HepG2 (cell line): ENCODE data around the gene LDLR. TPM values are rescaled to one million over a fixed set of nuclear protein-coding genes. Genes with fewer than 3 reads are reported as not detected.

ENCODE experiments used
- HNF1B ChIP-seq: sonication (generic); formaldehyde crosslinking; IDR thresholded peaks from 2 replicates; pipeline ENCODE4 v1.5.1; 2020; ENCODE audit warnings: mild to moderate bottlenecking, moderate library complexity, missing genetic modification reagents
- HOXA7 ChIP-seq: sonication (generic); formaldehyde crosslinking; IDR thresholded peaks from 2 replicates; pipeline ENCODE4 v1.8.1; 2022; ENCODE audit warnings: mild to moderate bottlenecking, missing genetic modification reagents, moderate library complexity
- MATR3 ChIP-seq: sonication (generic); formaldehyde crosslinking; IDR thresholded peaks from 2 replicates; pipeline ENCODE4 v1.4.0; 2020; ENCODE audit warnings: missing genetic modification reagents
- NONO ChIP-seq, 2 experiments: fragments of 450-650 bp in 1 of 2; sonication (generic) in 1 of 2; formaldehyde crosslinking in 1 of 2; IDR thresholded peaks in 1 of 2; conservative IDR thresholded peaks in 1 of 2; 2 replicates each; pipeline versions ENCODE4 v1.6.1 to v1.8.0; 2017 to 2022; ENCODE audit warnings: mild to moderate bottlenecking in 1 of 2, missing genetic modification reagents in 1 of 2, moderate library complexity in 1 of 2
- POLR2A ChIP-seq, 2 experiments: IDR thresholded peaks; 2 replicates each; pipeline ENCODE4 v1.6.1; 2011; ENCODE audit warnings: low read depth in 2 of 2, low read length in 2 of 2, mild to moderate bottlenecking in 1 of 2, moderate library complexity in 1 of 2; ENCODE audit not compliant: insufficient read depth in 1 of 2
- RFXANK ChIP-seq: IDR thresholded peaks from 2 replicates; pipeline ENCODE4 v1.6.1; 2016
- STAG1 ChIP-seq: sonication (generic); formaldehyde crosslinking; IDR thresholded peaks from 2 replicates; pipeline ENCODE4 v1.4.0; 2020; ENCODE audit warnings: missing genetic modification reagents
- TBX3 ChIP-seq: fragments of 450-650 bp; IDR thresholded peaks from 2 replicates; pipeline ENCODE4 v1.6.1; 2017; ENCODE audit warnings: antibody characterized with exemption, mild to moderate bottlenecking, inconsistent platforms, borderline replicate concordance
- ZNF501 ChIP-seq: sonication (generic); formaldehyde crosslinking; IDR thresholded peaks from 2 replicates; pipeline ENCODE4 v1.5.1; 2020; ENCODE audit warnings: mild to moderate bottlenecking, moderate library complexity, missing genetic modification reagents
- ZSCAN29 ChIP-seq: sonication (generic); formaldehyde crosslinking; conservative IDR thresholded peaks from 2 replicates; pipeline ENCODE4 v1.4.0; 2020; ENCODE audit warnings: mild to moderate bottlenecking, missing genetic modification reagents
- polyA plus RNA-seq, 8 experiments: library from polyadenylated mRNA; depleted of rRNA in 3 of 8; stranded (reverse) in 7 of 8; unstranded in 1 of 8; fragments of >200 nt; fragmentation: Illumina TruSeq in 4 of 8; extraction: Trizol in 4 of 8; gene quantifications; 2 replicates each; pipeline versions ENCODE4 v1.2.1 to v1.2.3, GENCODE V29; 2011 to 2016; ENCODE audit warnings: low read depth in 4 of 8, missing spikeins in 1 of 8, mixed read lengths in 1 of 8; ENCODE audit not compliant: insufficient read depth in 1 of 8
- total RNA-seq, 5 experiments: library from RNA; depleted of rRNA; stranded (reverse); fragments of >200 nt; fragmentation: Illumina TruSeq; extraction: Trizol; gene quantifications; 2 replicates each; pipeline ENCODE4 v1.2.3, GENCODE V29; 2016; ENCODE audit warnings: low read depth in 1 of 5
- TF ChIP-seq, protein P1 (sequence below): sonication (generic); formaldehyde crosslinking; IDR thresholded peaks from 2 replicates; pipeline ENCODE4 v1.4.0; 2020; ENCODE audit warnings: low read depth, missing genetic modification reagents
- TF ChIP-seq, protein P2 (sequence below): sonication (generic); formaldehyde crosslinking; IDR thresholded peaks from 2 replicates; pipeline ENCODE4 v1.5.1; 2020; ENCODE audit warnings: mild to moderate bottlenecking, missing genetic modification reagents
- TF ChIP-seq, protein P3 (sequence below): IDR thresholded peaks from 2 replicates; pipeline ENCODE4 v1.6.1; 2016; ENCODE audit warnings: missing compliant biosample characterization, missing genetic modification reagents, borderline replicate concordance
- TF ChIP-seq, protein P4 (sequence below): sonication (generic); formaldehyde crosslinking; IDR thresholded peaks from 2 replicates; pipeline ENCODE4 v1.5.0; 2020; ENCODE audit warnings: mild to moderate bottlenecking, missing genetic modification reagents, borderline replicate concordance

The LDLR gene
- total and polyA plus RNA-seq, 2 of the 13 experiments (the other 11 are each of a cell fraction or from before 2014, with no cell fraction given): 51.6 to 92.5 TPM

- TF ChIP-seq, protein P1, sequence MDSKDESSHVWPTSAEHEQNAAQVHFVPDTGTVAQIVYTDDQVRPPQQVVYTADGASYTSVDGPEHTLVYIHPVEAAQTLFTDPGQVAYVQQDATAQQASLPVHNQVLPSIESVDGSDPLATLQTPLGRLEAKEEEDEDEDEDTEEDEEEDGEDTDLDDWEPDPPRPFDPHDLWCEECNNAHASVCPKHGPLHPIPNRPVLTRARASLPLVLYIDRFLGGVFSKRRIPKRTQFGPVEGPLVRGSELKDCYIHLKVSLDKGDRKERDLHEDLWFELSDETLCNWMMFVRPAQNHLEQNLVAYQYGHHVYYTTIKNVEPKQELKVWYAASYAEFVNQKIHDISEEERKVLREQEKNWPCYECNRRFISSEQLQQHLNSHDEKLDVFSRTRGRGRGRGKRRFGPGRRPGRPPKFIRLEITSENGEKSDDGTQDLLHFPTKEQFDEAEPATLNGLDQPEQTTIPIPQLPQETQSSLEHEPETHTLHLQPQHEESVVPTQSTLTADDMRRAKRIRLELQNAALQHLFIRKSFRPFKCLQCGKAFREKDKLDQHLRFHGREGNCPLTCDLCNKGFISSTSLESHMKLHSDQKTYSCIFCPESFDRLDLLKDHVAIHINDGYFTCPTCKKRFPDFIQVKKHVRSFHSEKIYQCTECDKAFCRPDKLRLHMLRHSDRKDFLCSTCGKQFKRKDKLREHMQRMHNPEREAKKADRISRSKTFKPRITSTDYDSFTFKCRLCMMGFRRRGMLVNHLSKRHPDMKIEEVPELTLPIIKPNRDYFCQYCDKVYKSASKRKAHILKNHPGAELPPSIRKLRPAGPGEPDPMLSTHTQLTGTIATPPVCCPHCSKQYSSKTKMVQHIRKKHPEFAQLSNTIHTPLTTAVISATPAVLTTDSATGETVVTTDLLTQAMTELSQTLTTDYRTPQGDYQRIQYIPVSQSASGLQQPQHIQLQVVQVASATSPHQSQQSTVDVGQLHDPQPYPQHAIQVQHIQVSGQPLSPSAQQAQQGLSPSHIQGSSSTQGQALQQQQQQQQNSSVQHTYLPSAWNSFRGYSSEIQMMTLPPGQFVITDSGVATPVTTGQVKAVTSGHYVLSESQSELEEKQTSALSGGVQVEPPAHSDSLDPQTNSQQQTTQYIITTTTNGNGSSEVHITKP: peak; percentile 45; the same call in 1 of the 2 replicates
- TF ChIP-seq, protein P2, sequence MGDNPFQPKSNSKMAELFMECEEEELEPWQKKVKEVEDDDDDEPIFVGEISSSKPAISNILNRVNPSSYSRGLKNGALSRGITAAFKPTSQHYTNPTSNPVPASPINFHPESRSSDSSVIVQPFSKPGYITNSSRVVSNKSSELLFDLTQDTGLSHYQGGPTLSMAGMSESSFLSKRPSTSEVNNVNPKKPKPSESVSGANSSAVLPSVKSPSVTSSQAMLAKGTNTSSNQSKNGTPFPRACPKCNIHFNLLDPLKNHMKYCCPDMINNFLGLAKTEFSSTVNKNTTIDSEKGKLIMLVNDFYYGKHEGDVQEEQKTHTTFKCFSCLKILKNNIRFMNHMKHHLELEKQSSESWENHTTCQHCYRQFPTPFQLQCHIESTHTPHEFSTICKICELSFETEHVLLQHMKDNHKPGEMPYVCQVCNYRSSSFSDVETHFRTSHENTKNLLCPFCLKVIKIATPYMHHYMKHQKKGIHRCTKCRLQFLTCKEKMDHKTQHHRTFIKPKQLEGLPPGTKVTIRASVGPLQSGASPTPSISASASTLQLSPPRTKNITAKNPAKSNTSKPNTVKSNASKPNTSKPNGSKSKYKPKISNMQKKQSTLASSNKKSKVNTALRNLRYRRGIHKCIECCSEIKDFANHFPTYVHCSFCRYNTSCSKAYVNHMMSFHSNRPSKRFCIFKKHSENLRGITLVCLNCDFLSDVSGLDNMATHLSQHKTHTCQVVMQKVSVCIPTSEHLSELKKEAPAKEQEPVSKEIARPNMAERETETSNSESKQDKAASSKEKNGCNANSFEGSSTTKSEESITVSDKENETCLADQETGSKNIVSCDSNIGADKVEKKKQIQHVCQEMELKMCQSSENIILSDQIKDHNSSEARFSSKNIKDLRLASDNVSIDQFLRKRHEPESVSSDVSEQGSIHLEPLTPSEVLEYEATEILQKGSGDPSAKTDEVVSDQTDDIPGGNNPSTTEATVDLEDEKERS (CRISPR knock-in tag): no peak
- TF ChIP-seq, protein P3, sequence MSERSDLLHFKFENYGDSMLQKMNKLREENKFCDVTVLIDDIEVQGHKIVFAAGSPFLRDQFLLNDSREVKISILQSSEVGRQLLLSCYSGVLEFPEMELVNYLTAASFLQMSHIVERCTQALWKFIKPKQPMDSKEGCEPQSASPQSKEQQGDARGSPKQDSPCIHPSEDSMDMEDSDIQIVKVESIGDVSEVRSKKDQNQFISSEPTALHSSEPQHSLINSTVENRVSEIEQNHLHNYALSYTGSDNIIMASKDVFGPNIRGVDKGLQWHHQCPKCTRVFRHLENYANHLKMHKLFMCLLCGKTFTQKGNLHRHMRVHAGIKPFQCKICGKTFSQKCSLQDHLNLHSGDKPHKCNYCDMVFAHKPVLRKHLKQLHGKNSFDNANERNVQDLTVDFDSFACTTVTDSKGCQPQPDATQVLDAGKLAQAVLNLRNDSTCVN: peak; percentile 16; the same call in 1 of the 2 replicates
- TF ChIP-seq STAG1 (CRISPR knock-in tag): peak; percentile 56
- TF ChIP-seq RFXANK: no peak
- TF ChIP-seq HOXA7 (CRISPR knock-in tag): no peak
- TF ChIP-seq NONO (IDR thresholded peaks at IDR 0.05): no peak
- peak; percentile 83 for TF ChIP-seq NONO (CRISPR knock-in tag; conservative IDR thresholded peaks at IDR 0.05)
- TF ChIP-seq, protein P4, sequence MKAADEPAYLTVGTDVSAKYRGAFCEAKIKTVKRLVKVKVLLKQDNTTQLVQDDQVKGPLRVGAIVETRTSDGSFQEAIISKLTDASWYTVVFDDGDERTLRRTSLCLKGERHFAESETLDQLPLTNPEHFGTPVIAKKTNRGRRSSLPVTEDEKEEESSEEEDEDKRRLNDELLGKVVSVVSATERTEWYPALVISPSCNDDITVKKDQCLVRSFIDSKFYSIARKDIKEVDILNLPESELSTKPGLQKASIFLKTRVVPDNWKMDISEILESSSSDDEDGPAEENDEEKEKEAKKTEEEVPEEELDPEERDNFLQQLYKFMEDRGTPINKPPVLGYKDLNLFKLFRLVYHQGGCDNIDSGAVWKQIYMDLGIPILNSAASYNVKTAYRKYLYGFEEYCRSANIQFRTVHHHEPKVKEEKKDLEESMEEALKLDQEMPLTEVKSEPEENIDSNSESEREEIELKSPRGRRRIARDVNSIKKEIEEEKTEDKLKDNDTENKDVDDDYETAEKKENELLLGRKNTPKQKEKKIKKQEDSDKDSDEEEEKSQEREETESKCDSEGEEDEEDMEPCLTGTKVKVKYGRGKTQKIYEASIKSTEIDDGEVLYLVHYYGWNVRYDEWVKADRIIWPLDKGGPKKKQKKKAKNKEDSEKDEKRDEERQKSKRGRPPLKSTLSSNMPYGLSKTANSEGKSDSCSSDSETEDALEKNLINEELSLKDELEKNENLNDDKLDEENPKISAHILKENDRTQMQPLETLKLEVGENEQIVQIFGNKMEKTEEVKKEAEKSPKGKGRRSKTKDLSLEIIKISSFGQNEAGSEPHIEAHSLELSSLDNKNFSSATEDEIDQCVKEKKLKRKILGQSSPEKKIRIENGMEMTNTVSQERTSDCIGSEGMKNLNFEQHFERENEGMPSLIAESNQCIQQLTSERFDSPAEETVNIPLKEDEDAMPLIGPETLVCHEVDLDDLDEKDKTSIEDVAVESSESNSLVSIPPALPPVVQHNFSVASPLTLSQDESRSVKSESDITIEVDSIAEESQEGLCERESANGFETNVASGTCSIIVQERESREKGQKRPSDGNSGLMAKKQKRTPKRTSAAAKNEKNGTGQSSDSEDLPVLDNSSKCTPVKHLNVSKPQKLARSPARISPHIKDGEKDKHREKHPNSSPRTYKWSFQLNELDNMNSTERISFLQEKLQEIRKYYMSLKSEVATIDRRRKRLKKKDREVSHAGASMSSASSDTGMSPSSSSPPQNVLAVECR (CRISPR knock-in tag): peak; percentile 61; the same call in 1 of the 2 replicates
- TF ChIP-seq ZNF501 (CRISPR knock-in tag): 0 out of 2 replicates have a peak, but pooled peaks have one; percentile 36
- TF ChIP-seq ZSCAN29 (CRISPR knock-in tag): 0 out of 2 replicates have a peak, but pooled peaks have one; percentile 47
- 0 out of 4 replicates have a peak, but pooled peaks of 1 of the 2 experiments have one; percentile 39 for TF ChIP-seq POLR2A (IDR thresholded peaks at IDR 0.05; ENCODE audit: insufficient read depth in 1 of 2, low read depth in 2 of 2, low read length in 2 of 2)
- no peak for TF ChIP-seq TBX3
- peak; percentile 80; the same call in 1 of the 2 replicates for TF ChIP-seq HNF1B (CRISPR knock-in tag)
- no peak for TF ChIP-seq MATR3
These were observed 41.7 kb downstream of the LDLR start (continued) for GRCh38 chr19:11130824-11131455.
